Activated naive CD8-positive, alpha-beta T cell (primary cell): ENCODE measurements around the gene CHADL.
"Not testable (repeated sequence)": the region's sequence is repeated elsewhere in the genome, so short reads cannot be mapped to it uniquely, and the experiment has no call there.

Source experiments
- H3K27ac Mint-ChIP-seq: one replicate; pipeline ENCODE4 v1.8.0; 2021; ENCODE audit warnings: mixed read lengths
- H3K27me3 Mint-ChIP-seq: one replicate; pipeline ENCODE4 v1.8.0; 2021; ENCODE audit warnings: mixed read lengths
- H3K36me3 Mint-ChIP-seq: one replicate; pipeline ENCODE4 v1.8.0; 2021; ENCODE audit warnings: mixed read lengths
- H3K4me1 Mint-ChIP-seq: one replicate; pipeline ENCODE4 v1.8.0; 2021; ENCODE audit warnings: low read depth, mixed read lengths
- H3K4me3 Mint-ChIP-seq: one replicate; pipeline ENCODE4 v1.8.0; 2021; ENCODE audit warnings: mild to moderate bottlenecking, mixed read lengths
- H3K9me3 Mint-ChIP-seq: one replicate; pipeline ENCODE4 v1.8.0; 2021; ENCODE audit warnings: low read depth, mixed read lengths

CHADL gene

GRCh38 chr22:41263704-41264103 is 23.0 kb upstream of the CHADL start:
- H3K4me3 Mint-ChIP-seq, result no peak overlapping the region
- H3K9me3 Mint-ChIP-seq, result no peaks in the 10 kb centered on the region
- no peaks in the 10 kb centered on the region for H3K4me1 Mint-ChIP-seq
- peaks cover 3% of the 10 kb centered on the region for H3K36me3 Mint-ChIP-seq
- H3K27me3 Mint-ChIP-seq, result no peaks in the 10 kb centered on the region
- H3K27ac Mint-ChIP-seq, result no peak overlapping the region

- H3K9me3 Mint-ChIP-seq, result no peaks in the 10 kb centered on the region
- no peak overlapping the region for H3K27ac Mint-ChIP-seq
- H3K36me3 Mint-ChIP-seq, result peaks cover 3% of the 10 kb centered on the region
- H3K4me3 Mint-ChIP-seq, result no peak overlapping the region
- H3K27me3 Mint-ChIP-seq, result no peaks in the 10 kb centered on the region
- no peaks in the 10 kb centered on the region for H3K4me1 Mint-ChIP-seq
Observed at GRCh38 chr22:41262250-41262765, 21.6 kb upstream of the CHADL start.

DNA sequence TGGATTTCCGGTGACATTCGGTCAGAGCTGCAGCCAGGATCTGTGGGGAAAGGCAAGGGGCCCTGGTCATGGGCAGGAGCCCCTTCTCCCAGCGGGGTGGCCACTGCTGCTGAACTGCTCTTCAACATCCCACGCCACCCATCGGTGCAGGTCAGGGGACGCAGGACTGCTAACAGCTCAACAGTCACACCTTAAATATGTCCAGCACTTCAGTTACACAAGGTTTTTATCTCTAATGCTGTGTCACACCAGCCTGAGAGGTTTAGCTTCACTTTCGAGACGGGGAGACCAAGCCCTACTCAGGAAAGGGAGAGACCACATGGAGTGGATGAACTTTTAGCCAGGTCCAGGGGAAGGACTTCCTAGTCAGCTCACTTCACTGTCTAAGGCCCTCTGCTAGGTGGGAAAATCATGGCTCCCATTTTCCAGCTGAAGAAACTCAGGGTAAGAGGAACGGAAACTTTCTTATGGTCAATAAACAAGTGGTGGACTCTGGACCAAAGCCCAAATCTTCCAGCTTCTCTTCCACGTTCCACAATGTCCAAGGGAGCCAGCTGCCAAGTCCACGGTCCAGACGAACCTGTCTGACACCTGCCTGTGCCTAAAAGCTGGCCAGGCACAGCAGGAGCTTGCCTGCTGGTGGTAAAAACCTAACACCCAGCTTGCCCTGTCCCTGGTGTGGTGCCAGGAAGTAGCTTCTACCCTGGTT is 21.0 kb upstream of the CHADL start:
- Mint-ChIP-seq H3K27ac (no peak overlapping the region), H3K27me3 (no peaks in the 10 kb centered on the region), H3K4me3 (no peak overlapping the region), H3K4me1 (no peaks in the 10 kb centered on the region), H3K36me3 (peaks cover 3% of the 10 kb centered on the region), H3K9me3 (no peaks in the 10 kb centered on the region)

DNA sequence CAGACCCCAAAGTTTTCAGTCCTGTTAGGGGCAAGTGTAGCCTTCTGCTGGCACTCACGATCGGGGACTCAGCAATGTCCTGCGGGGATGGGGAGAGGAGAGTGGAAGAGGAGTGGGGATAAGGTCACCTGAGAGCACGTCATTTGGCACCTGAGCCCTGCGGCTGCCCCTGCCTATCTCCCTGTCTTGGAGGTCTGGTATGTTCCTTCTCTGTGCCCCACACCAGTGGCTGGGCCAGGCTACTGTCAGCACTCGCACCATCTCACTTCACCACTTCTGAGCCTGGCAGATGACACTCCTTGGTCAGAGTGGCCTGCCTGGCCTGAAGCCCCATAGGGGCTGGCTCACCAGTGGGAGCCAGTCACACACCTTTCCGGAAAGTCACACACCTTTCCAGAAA is 20.1 kb upstream of the CHADL start:
- Mint-ChIP-seq H3K36me3 (peaks cover 3% of the 10 kb centered on the region), H3K4me1 (no peaks in the 10 kb centered on the region)

GRCh38 chr22:41259756-41260155 is 19.0 kb upstream of the CHADL start:
- not testable (repeated sequence) for H3K9me3 Mint-ChIP-seq, H3K4me1 Mint-ChIP-seq, H3K36me3 Mint-ChIP-seq, H3K4me3 Mint-ChIP-seq, H3K27ac Mint-ChIP-seq, H3K27me3 Mint-ChIP-seq

More for the DNA sequence above, 20.1 kb upstream of the CHADL start:
- Mint-ChIP-seq H3K27ac (no peak overlapping the region), H3K4me3 (no peak overlapping the region), H3K27me3 (no peaks in the 10 kb centered on the region), H3K9me3 (no peaks in the 10 kb centered on the region)

- Mint-ChIP-seq H3K36me3 (no peaks in the 10 kb centered on the region), H3K27ac (no peak overlapping the region), H3K4me1 (no peaks in the 10 kb centered on the region), H3K4me3 (no peak overlapping the region), H3K9me3 (no peaks in the 10 kb centered on the region), H3K27me3 (no peaks in the 10 kb centered on the region)
Observed at GRCh38 chr22:41257696-41258095, 17.0 kb upstream of the CHADL start.

DNA sequence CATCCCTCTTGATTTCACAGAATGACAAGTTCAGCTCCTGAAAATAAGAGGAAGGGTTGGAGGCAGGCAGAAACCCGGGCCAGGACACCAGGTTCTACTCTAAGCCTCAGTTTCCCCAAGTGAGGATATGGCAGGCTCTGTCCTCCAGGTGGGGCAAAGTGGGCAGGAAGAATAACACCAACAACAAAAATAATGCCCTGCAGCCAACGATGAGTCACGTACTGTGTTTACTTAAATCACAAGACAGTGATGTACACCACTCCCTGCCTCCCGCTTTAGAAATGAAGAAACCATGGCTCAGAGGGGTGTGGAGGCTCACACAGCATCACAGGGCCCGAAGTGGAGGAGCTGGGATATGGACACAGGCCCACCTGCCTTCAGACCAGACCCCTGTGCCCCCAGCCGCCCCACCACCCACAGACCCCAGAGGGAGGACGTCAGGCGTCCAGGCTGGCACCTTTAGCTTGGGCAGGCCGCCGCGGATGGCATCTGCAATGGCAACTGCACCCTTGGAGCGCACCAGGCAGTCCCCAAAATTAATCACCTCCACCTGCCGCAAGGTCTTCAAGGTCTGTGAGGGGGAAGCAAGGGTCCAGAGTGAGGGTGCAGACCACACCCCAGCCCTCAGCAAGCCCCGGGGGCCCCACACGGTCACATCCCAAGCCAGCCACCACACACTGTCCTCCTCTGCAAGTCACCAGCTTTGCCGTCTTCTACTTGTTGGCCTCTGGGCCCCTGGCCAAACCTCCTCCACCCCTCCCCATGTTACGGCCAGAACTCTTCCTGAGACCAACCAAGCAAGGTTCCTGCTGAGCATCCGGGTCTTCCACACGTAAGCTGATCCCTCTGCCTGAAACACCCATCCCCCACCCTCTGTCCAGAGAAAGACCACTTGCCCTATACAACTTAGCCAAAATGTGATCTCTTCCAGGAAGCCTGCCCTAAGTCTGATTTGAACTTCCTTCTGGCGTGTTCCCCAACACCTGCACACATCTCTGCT is 15.8 kb upstream of the CHADL start:
- Mint-ChIP-seq H3K4me1 (no peaks in the 10 kb centered on the region), H3K27ac (no peak overlapping the region), H3K36me3 (no peaks in the 10 kb centered on the region), H3K9me3 (no peaks in the 10 kb centered on the region), H3K27me3 (no peaks in the 10 kb centered on the region), H3K4me3 (no peak overlapping the region)

GRCh38 chr22:41254230-41254629 is 13.5 kb upstream of the CHADL start:
- Mint-ChIP-seq H3K4me1 (no peaks in the 10 kb centered on the region), H3K9me3 (no peaks in the 10 kb centered on the region), H3K4me3 (no peak overlapping the region), H3K27me3 (no peaks in the 10 kb centered on the region), H3K36me3 (no peaks in the 10 kb centered on the region), H3K27ac (no peak overlapping the region)

GRCh38 chr22:41252365-41252764 is 11.6 kb upstream of the CHADL start:
- H3K27me3 Mint-ChIP-seq, result no peaks in the 10 kb centered on the region
- H3K4me3 Mint-ChIP-seq, result no peak overlapping the region
- H3K36me3 Mint-ChIP-seq, result no peaks in the 10 kb centered on the region
- H3K27ac Mint-ChIP-seq, result no peak overlapping the region
- no peaks in the 10 kb centered on the region for H3K9me3 Mint-ChIP-seq
- no peaks in the 10 kb centered on the region for H3K4me1 Mint-ChIP-seq

DNA sequence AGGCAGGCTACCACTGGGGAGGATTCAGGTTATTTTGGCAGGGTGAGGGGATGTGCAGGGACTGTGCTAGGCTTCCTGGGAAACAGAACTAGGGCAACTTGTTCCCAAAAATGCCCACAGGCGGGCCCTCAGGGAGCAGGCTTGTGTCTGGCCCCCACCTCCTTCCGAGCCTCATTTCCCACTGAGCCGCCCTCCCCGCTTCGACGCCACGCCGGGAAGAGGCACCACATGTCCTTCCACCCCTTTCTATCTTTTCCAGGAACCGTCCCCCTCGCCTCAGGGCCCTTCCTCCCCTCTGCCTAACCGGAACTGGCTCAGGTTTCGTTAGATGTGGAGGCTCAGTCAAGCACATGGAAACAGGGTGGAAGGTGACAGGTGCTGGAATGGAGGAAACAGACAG is 9.4 kb upstream of the CHADL start:
- H3K4me1 Mint-ChIP-seq, result no peaks in the 10 kb centered on the region
- H3K36me3 Mint-ChIP-seq, result no peaks in the 10 kb centered on the region
- no peaks in the 10 kb centered on the region for H3K27me3 Mint-ChIP-seq
- no peak overlapping the region for H3K4me3 Mint-ChIP-seq
- no peak overlapping the region for H3K27ac Mint-ChIP-seq
- no peaks in the 10 kb centered on the region for H3K9me3 Mint-ChIP-seq

DNA sequence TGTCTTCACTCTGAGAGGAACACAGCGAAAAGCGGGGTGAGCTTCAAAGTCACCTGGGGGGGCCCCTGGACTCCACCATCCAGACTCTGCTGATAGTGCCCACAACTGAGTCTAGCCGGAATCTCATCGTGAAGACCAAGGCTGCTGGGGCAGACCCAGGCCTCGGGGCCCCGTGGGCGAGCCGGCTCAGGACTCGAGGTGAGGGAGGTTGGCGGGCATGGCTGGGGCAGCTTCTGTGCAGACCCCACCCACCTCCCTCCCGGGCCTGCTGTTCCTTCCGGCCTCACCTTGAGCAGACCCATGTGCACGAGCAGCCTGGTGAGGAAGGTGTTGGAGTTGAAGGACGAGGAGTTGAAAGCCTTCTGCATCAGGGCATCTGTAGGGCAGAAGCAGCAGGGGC is 8.7 kb upstream of the CHADL start:
- H3K4me3 Mint-ChIP-seq, result no peak overlapping the region
- peak overlapping the region; percentile 46 for H3K27ac Mint-ChIP-seq
- H3K9me3 Mint-ChIP-seq, result no peaks in the 10 kb centered on the region
- H3K36me3 Mint-ChIP-seq, result no peaks in the 10 kb centered on the region
- H3K4me1 Mint-ChIP-seq, result no peaks in the 10 kb centered on the region
- no peaks in the 10 kb centered on the region for H3K27me3 Mint-ChIP-seq

GRCh38 chr22:41248758-41249157 is 8.0 kb upstream of the CHADL start:
- no peaks in the 10 kb centered on the region for H3K27me3 Mint-ChIP-seq
- no peak overlapping the region for H3K4me3 Mint-ChIP-seq
- no peaks in the 10 kb centered on the region for H3K4me1 Mint-ChIP-seq
- no peaks in the 10 kb centered on the region for H3K36me3 Mint-ChIP-seq
- no peaks in the 10 kb centered on the region for H3K9me3 Mint-ChIP-seq
- H3K27ac Mint-ChIP-seq, result no peak overlapping the region

- H3K27me3 Mint-ChIP-seq, result no peaks in the 10 kb centered on the region
- H3K4me3 Mint-ChIP-seq, result no peak overlapping the region
- no peak overlapping the region for H3K27ac Mint-ChIP-seq
- H3K9me3 Mint-ChIP-seq, result no peaks in the 10 kb centered on the region
- no peaks in the 10 kb centered on the region for H3K4me1 Mint-ChIP-seq
- no peaks in the 10 kb centered on the region for H3K36me3 Mint-ChIP-seq
Observed at GRCh38 chr22:41248314-41248713, 7.6 kb upstream of the CHADL start.

DNA sequence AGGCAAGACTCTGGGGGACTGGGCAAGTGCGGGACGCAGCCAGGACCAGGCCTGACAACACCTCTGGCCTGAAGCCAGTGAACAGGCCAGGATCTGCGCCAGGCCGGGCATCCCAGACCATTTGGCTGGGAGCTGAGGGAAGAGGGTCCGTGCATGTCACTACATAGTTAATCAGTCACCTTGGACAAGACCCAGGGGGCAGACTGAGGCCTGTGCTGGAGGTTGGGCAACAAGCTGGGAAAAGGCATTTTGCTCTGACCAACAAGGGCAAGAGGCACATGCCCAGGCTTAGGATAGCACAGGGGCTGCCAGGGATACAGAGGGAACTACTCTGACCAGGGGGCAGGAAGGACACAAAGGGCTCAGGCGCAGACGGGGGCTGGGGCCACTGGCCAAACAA is 7.0 kb upstream of the CHADL start:
- no peak overlapping the region for H3K4me3 Mint-ChIP-seq
- no peaks in the 10 kb centered on the region for H3K9me3 Mint-ChIP-seq
- H3K27me3 Mint-ChIP-seq, result no peaks in the 10 kb centered on the region
- H3K27ac Mint-ChIP-seq, result no peak overlapping the region
- no peaks in the 10 kb centered on the region for H3K4me1 Mint-ChIP-seq
- H3K36me3 Mint-ChIP-seq, result no peaks in the 10 kb centered on the region

DNA sequence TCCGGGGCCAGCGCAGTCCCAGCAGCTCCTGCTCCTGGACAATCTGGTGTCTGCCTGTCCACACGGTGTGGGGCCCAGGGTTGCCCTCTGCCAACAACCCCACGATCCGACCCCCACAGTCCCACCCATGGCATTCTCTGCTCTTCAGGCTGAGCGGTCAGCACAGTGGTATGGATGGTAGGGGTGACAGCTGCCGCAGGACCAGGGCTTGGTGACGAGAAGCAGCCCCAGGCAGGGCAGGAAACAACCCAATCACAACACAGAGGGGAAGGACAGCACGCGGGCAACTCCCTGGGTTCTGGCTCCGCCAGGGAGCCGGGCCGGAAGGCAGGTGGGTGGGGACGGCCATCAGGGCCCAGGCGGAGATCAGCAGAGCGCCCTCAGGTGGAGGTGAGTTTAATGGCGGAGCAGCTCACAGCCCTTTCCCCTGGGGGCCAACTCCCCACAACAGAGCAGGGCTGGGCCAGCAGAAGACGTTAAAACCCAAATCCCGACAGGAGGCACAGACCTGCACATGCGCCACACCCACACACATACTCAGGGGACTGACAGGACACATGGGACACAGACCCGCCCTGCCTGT is 5.3 kb upstream of the CHADL start:
- no peak overlapping the region for H3K4me3 Mint-ChIP-seq
- H3K27me3 Mint-ChIP-seq, result no peaks in the 10 kb centered on the region
- no peaks in the 10 kb centered on the region for H3K4me1 Mint-ChIP-seq
- H3K9me3 Mint-ChIP-seq, result no peaks in the 10 kb centered on the region
- H3K27ac Mint-ChIP-seq, result no peak overlapping the region
- no peaks in the 10 kb centered on the region for H3K36me3 Mint-ChIP-seq
